Testis (tissue), 2 donors: ENCODE results near the gene GBE1.

Experiments used
- POLR2A ChIP-seq: fragments of 450-650 bp; IDR thresholded peaks from one replicate; pipeline ENCODE4 v1.6.1; 2017; ENCODE audit warnings: antibody characterized with exemption, mild to moderate bottlenecking, moderate library complexity
- TF ChIP-seq, protein P1 (sequence below), 3 experiments: fragments of 450-650 bp in 2 of 3; fragments of 200-600 bp in 1 of 3; sonication (generic) in 1 of 3; IDR thresholded peaks; one replicate each; pipeline ENCODE4 v1.5.1; 2016 to 2019; ENCODE audit warnings: antibody characterized with exemption in 3 of 3, mild to moderate bottlenecking in 2 of 3, moderate library complexity in 1 of 3

- TF ChIP-seq, protein P1, sequence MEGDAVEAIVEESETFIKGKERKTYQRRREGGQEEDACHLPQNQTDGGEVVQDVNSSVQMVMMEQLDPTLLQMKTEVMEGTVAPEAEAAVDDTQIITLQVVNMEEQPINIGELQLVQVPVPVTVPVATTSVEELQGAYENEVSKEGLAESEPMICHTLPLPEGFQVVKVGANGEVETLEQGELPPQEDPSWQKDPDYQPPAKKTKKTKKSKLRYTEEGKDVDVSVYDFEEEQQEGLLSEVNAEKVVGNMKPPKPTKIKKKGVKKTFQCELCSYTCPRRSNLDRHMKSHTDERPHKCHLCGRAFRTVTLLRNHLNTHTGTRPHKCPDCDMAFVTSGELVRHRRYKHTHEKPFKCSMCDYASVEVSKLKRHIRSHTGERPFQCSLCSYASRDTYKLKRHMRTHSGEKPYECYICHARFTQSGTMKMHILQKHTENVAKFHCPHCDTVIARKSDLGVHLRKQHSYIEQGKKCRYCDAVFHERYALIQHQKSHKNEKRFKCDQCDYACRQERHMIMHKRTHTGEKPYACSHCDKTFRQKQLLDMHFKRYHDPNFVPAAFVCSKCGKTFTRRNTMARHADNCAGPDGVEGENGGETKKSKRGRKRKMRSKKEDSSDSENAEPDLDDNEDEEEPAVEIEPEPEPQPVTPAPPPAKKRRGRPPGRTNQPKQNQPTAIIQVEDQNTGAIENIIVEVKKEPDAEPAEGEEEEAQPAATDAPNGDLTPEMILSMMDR (IDR thresholded peaks at IDR 0.05), result no peak
- no peak for TF ChIP-seq POLR2A
Measured at GRCh38 chr3:81568378-81568777, 193.1 kb downstream of the GBE1 start.
